GM12878 (cell line): Measurements from ENCODE around the gene PRM1. TPM values are rescaled to one million over a fixed set of nuclear protein-coding genes. Genes with fewer than 3 reads are reported as not detected.

Experiments
- ATAC-seq: fragments of 200-7000 bp; cut with Tn5 transposase; 3 replicates; pipeline ENCODE4 v1.9.1; 2020; ENCODE audit warnings: mild to moderate bottlenecking, moderate library complexity
- BruUV-seq: library from RNA; stranded (reverse); fragments of 400-500 nt; replicated peaks from 2 replicates; lab custom pipeline; 2021; lab: Mats Ljungman, UMichigan
- CTCF ChIA-PET: fragments of 300-600 bp; sonication (Branson Sonifier 250); formaldehyde crosslinking; extraction: SDS; loops from one replicate; lab custom pipeline; 2021; ENCODE audit warnings: inconsistent platforms; lab: Yijun Ruan, JAX
- POLR2A ChIA-PET: fragments of 350-600 bp; formaldehyde crosslinking; extraction: SDS; loops from one replicate; lab custom pipeline; 2021; ENCODE audit warnings: inconsistent platforms; lab: Charles Lee
- RAD21 ChIA-PET: fragments of 300-600 bp; sonication (Branson Sonifier 250); formaldehyde crosslinking; loops from one replicate; lab custom pipeline; 2023; ENCODE audit warnings: antibody characterized with exemption; ENCODE audit not compliant: unreplicated experiment; lab: Charles Lee
- SMC1A ChIA-PET: fragments of 300-600 bp; sonication (Branson Sonifier 250); formaldehyde crosslinking; loops from one replicate; lab custom pipeline; 2023; ENCODE audit not compliant: unreplicated experiment, uncharacterized antibody; lab: Charles Lee
- DNase-seq: peaks from one replicate; pipeline ENCODE4 v3.0.0-alpha.2; 2011; ENCODE audit warnings: low read depth, low spot score
- FAIRE-seq: peaks from 3 replicates; lab custom pipeline; 2011; peaks lifted over from hg19 to GRCh38; lab: Jason Lieb, UNC
- H2AFZ ChIP-seq: 2 replicates; pipeline ENCODE4 v1.6.0; 2011; ENCODE audit warnings: low read depth, low read length, control low read depth; ENCODE audit not compliant: control insufficient read depth
- H3K27ac ChIP-seq: 2 replicates; pipeline ENCODE4 v1.5.1; 2011; ENCODE audit warnings: control low read depth; ENCODE audit not compliant: control insufficient read depth, insufficient read depth
- H3K27me3 ChIP-seq, 2 experiments: replicated peaks in 1 of 2; 2 replicates each; pipeline versions ENCODE4 v1.6.0 to v1.6.1; 2011; ENCODE audit warnings: low read length in 1 of 2; ENCODE audit not compliant: control insufficient read depth in 2 of 2, insufficient read depth in 2 of 2
- H3K36me3 ChIP-seq, 2 experiments: 2 replicates each; pipeline ENCODE4 v1.5.1; 2011; ENCODE audit warnings: low read length in 1 of 2; ENCODE audit not compliant: control insufficient read depth in 2 of 2, insufficient read depth in 2 of 2
- H3K4me1 ChIP-seq: 2 replicates; pipeline ENCODE4 v1.6.1; 2011; ENCODE audit warnings: mild to moderate bottlenecking, low read length, moderate library complexity, mixed read lengths; ENCODE audit not compliant: control insufficient read depth, insufficient read depth
- H3K4me2 ChIP-seq: 2 replicates; pipeline ENCODE4 v1.6.0; 2011; ENCODE audit warnings: control low read depth; ENCODE audit not compliant: control insufficient read depth, insufficient read depth
- H3K4me3 ChIP-seq: fragments of 200-600 bp; sonication (generic); 2 replicates; pipeline ENCODE4 v1.5.1; 2016
- H3K79me2 ChIP-seq: 2 replicates; pipeline ENCODE4 v1.6.0; 2011; ENCODE audit warnings: low read length; ENCODE audit not compliant: control insufficient read depth, insufficient read depth
- H3K9ac ChIP-seq: 2 replicates; pipeline ENCODE4 v1.8.0; 2011; ENCODE audit warnings: low read length, control low read depth, mixed read lengths; ENCODE audit not compliant: control insufficient read depth, insufficient read depth
- H3K9me3 ChIP-seq: replicated peaks from 3 replicates; pipeline ENCODE4 v1.5.1; 2011; ENCODE audit warnings: mild to moderate bottlenecking, low read length; ENCODE audit not compliant: control insufficient read depth, insufficient read depth
- H4K20me1 ChIP-seq: 2 replicates; pipeline ENCODE4 v1.6.0; 2011; ENCODE audit not compliant: control insufficient read depth, insufficient read depth
- BHLHE40 ChIP-seq, 2 experiments: fragments of 450-650 bp in 1 of 2; IDR thresholded peaks; 2 replicates each; pipeline ENCODE4 v1.6.1; 2011 to 2017; ENCODE audit warnings: low read depth in 2 of 2, borderline replicate concordance in 1 of 2, improper control_type of control experiment in 1 of 2, low read length in 1 of 2, mild to moderate bottlenecking in 1 of 2
- CHD1 ChIP-seq: IDR thresholded peaks from 2 replicates; pipeline ENCODE4 v1.6.1; 2012; ENCODE audit warnings: low read depth, low read length, improper control_type of control experiment
- EGR1 ChIP-seq, 2 experiments: IDR thresholded peaks; 1 replicate in 1 of 2; 2 replicates in 1 of 2; pipeline ENCODE4 v1.6.1; 2011 to 2012; ENCODE audit warnings: low read depth in 2 of 2, low read length in 2 of 2, borderline replicate concordance in 1 of 2, mild to moderate bottlenecking in 1 of 2, moderate library complexity in 1 of 2
- FOXM1 ChIP-seq: IDR thresholded peaks from 2 replicates; pipeline ENCODE4 v1.6.1; 2012; ENCODE audit warnings: low read depth, mild to moderate bottlenecking, inconsistent platforms, low read length, moderate library complexity
- SMARCA5 ChIP-seq: fragments of 450-650 bp; IDR thresholded peaks from 2 replicates; pipeline ENCODE4 v1.6.1; 2017; ENCODE audit warnings: mild to moderate bottlenecking
- SMC3 ChIP-seq: IDR thresholded peaks from 2 replicates; pipeline ENCODE4 v1.6.1; 2011; ENCODE audit warnings: low read length, improper control_type of control experiment, borderline replicate concordance
- SPI1 ChIP-seq: IDR thresholded peaks from 2 replicates; pipeline ENCODE4 v1.6.1; 2011; ENCODE audit warnings: low read depth, mild to moderate bottlenecking, low read length, moderate library complexity, borderline replicate concordance; ENCODE audit not compliant: insufficient read depth
- YY1 ChIP-seq: IDR thresholded peaks from 2 replicates; pipeline ENCODE4 v1.6.1; 2011; ENCODE audit warnings: low read depth, mild to moderate bottlenecking, low read length
- ZNF384 ChIP-seq: IDR thresholded peaks from 2 replicates; pipeline ENCODE4 v1.6.1; 2012; ENCODE audit warnings: low read depth, mild to moderate bottlenecking, low read length, improper control_type of control experiment, borderline replicate concordance
- WGBS: methylation state at CpG from one replicate; pipeline ENCODE4 v1.1.6; 2016; ENCODE audit warnings: low lambda C conversion rate; ENCODE audit not compliant: insufficient replicate concordance, insufficient coverage; ENCODE audit errors: missing lambda C conversion rate; 5-methylcytosine and 5-hydroxymethylcytosine counted together
- in situ Hi-C: fragments of 300-500 bp; cut with MboI; formaldehyde crosslinking; loops from 9 replicates; pipeline ENCODE4 v1.14.3; 2018; ENCODE audit warnings: mixed read lengths
- intact Hi-C: fragments of 100-400 bp; cut with micrococcal nuclease; formaldehyde crosslinking; loops from one replicate; pipeline ENCODE4 v1.14.2; 2022; ENCODE audit not compliant: unreplicated experiment
- polyA plus RNA-seq, 11 experiments: library from polyadenylated mRNA; depleted of rRNA in 4 of 11; unstranded in 6 of 11; stranded (reverse) in 5 of 11; fragments of >200 nt; fragmentation: Nextera tagmentation in 4 of 11; fragmentation: Illumina TruSeq in 1 of 11; extraction: Ambion mirVana in 4 of 11; extraction: Trizol in 1 of 11; gene quantifications; 1 replicate in 1 of 11; 2 replicates in 10 of 11; pipeline versions ENCODE4 v1.2.1 to v1.2.3, GENCODE V29; 2011 to 2016; ENCODE audit warnings: inconsistent platforms in 2 of 11, missing spikeins in 2 of 11, low read depth in 1 of 11
- total RNA-seq, 4 experiments: library from RNA; depleted of rRNA in 3 of 4; stranded (reverse); fragments of >200 nt in 3 of 4; fragmentation: Illumina TruSeq in 1 of 4; extraction: Trizol in 1 of 4; gene quantifications; 2 replicates each; pipeline versions ENCODE4 v1.2.1 to v1.2.3, GENCODE V29; 2013 to 2021
- TF ChIP-seq, protein P1 (sequence below): fragments of 450-650 bp; formaldehyde crosslinking; IDR thresholded peaks from 2 replicates; pipeline ENCODE4 v1.4.0; 2020; ENCODE audit warnings: mild to moderate bottlenecking, moderate library complexity
- TF ChIP-seq, protein P2 (sequence below): fragments of 450-650 bp; IDR thresholded peaks from 2 replicates; pipeline ENCODE4 v1.6.1; 2016; ENCODE audit warnings: mild to moderate bottlenecking
- TF ChIP-seq, protein P3 (sequence below): fragments of 450-650 bp; formaldehyde crosslinking; IDR thresholded peaks from 2 replicates; pipeline ENCODE4 v1.4.0; 2022; ENCODE audit warnings: mild to moderate bottlenecking, moderate library complexity

PRM1 gene
- total and polyA plus RNA-seq, 10 of the 15 experiments (the other 5 are each of a cell fraction or from before 2014, with no cell fraction given) = 0.20 TPM; not detected in 9

DNA sequence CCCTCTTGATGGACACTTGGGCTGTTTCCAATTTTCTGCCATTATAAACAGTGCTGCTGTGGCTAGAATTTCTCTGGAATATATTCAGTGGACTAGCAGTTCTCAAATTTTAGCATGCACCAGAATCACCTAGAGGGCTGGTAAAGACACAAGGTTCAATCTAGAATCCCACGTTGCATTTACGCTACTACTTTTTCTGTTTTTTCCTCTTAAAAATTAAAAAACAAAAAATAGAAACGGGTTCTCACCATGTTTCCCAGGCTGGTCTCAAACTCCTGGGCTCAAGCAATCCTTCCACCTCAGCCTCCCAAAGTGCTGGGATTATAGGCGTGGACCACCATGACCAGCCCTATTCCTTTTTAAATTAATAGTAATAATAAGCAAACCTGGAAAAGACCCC lies 14.5 kb upstream of the PRM1 start (continued):
- TF ChIP-seq, protein P1, sequence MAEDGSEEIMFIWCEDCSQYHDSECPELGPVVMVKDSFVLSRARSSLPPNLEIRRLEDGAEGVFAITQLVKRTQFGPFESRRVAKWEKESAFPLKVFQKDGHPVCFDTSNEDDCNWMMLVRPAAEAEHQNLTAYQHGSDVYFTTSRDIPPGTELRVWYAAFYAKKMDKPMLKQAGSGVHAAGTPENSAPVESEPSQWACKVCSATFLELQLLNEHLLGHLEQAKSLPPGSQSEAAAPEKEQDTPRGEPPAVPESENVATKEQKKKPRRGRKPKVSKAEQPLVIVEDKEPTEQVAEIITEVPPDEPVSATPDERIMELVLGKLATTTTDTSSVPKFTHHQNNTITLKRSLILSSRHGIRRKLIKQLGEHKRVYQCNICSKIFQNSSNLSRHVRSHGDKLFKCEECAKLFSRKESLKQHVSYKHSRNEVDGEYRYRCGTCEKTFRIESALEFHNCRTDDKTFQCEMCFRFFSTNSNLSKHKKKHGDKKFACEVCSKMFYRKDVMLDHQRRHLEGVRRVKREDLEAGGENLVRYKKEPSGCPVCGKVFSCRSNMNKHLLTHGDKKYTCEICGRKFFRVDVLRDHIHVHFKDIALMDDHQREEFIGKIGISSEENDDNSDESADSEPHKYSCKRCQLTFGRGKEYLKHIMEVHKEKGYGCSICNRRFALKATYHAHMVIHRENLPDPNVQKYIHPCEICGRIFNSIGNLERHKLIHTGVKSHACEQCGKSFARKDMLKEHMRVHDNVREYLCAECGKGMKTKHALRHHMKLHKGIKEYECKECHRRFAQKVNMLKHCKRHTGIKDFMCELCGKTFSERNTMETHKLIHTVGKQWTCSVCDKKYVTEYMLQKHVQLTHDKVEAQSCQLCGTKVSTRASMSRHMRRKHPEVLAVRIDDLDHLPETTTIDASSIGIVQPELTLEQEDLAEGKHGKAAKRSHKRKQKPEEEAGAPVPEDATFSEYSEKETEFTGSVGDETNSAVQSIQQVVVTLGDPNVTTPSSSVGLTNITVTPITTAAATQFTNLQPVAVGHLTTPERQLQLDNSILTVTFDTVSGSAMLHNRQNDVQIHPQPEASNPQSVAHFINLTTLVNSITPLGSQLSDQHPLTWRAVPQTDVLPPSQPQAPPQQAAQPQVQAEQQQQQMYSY (CRISPR knock-in tag) = no peak
- no peak for TF ChIP-seq ZNF384

DNA sequence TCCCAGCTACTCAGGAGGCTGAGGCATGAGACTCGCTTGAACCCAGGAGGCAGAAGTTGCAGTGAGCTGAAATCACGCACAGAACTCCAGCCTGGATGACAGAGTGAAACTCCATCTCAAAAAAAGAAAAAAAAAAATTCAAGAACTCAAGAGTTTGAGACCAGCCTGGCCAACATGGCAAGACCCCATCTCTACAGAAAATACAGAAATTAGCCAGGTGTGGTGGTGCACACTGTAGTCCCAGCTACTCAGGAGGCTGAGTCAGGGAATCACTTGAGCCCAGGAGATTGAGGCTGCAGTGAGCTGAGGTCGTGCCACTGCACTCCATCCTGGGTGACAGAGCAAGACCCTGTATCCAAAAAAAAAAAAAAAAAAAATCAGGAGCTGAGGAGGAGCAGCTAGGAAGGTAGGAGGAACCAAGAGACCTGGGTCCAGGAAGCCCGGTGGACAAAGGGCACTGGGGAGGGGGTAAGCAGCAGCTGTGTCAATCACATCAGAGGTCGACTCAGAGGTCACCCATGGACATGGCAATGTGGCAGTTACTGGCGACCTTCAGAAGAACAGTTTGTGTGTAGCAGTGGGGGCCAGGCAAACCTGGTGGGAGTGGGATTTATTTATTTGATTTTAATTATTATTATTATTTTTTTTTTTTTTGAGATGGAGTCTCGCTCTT lies 11.1 kb upstream of the PRM1 start:
- Histone ChIP-seq H3K36me3 (no peaks in the 10 kb centered on the region), H3K9ac (no peak overlapping the region), H3K79me2 (no peaks in the 10 kb centered on the region), H3K27me3 (no peaks in the 10 kb centered on the region), H3K27ac (no peak overlapping the region), H3K9me3 (no peaks in the 10 kb centered on the region), H3K4me1 (peaks cover 18% of the 10 kb centered on the region), H2AFZ (no peak overlapping the region), H4K20me1 (no peaks in the 10 kb centered on the region), H3K4me3 (no peak overlapping the region), H3K4me2 (no peak overlapping the region)
- 45% methylated on average over 7 of the region's 7 CpGs for WGBS
- RAD21 ChIA-PET = interaction anchor here (1.2 to 1.6 kb wide), 2 partner anchors 29 to 36 kb away, joined by 3 to 4 read pairs; partner anchors contain the start of gene SOCS1
- CTCF ChIA-PET = no interaction called here
- intact Hi-C loops = no loop called here
- SMC1A ChIA-PET = interaction anchor here (0.7 to 1.0 kb wide), 2 partner anchors 9 to 62 kb away, joined by 3 to 4 read pairs; no protein-coding TSS in a partner anchor
- in situ Hi-C loops = no loop called here
- POLR2A ChIA-PET = interaction anchor here (0.6 to 1.6 kb wide), 2 partner anchors 34 to 62 kb away, joined by 3 to 4 read pairs; no protein-coding TSS in a partner anchor
- FAIRE-seq (no peak), ATAC-seq (no peak), DNase-seq (no peak)
- no TSS peak for BruUV-seq
- TF ChIP-seq, protein P2, sequence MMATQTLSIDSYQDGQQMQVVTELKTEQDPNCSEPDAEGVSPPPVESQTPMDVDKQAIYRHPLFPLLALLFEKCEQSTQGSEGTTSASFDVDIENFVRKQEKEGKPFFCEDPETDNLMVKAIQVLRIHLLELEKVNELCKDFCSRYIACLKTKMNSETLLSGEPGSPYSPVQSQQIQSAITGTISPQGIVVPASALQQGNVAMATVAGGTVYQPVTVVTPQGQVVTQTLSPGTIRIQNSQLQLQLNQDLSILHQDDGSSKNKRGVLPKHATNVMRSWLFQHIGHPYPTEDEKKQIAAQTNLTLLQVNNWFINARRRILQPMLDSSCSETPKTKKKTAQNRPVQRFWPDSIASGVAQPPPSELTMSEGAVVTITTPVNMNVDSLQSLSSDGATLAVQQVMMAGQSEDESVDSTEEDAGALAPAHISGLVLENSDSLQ = no peak
- TF ChIP-seq SMC3 = no peak
- no peak for TF ChIP-seq FOXM1
- no peak for TF ChIP-seq YY1
- no peak for TF ChIP-seq SPI1
- TF ChIP-seq, protein P3, sequence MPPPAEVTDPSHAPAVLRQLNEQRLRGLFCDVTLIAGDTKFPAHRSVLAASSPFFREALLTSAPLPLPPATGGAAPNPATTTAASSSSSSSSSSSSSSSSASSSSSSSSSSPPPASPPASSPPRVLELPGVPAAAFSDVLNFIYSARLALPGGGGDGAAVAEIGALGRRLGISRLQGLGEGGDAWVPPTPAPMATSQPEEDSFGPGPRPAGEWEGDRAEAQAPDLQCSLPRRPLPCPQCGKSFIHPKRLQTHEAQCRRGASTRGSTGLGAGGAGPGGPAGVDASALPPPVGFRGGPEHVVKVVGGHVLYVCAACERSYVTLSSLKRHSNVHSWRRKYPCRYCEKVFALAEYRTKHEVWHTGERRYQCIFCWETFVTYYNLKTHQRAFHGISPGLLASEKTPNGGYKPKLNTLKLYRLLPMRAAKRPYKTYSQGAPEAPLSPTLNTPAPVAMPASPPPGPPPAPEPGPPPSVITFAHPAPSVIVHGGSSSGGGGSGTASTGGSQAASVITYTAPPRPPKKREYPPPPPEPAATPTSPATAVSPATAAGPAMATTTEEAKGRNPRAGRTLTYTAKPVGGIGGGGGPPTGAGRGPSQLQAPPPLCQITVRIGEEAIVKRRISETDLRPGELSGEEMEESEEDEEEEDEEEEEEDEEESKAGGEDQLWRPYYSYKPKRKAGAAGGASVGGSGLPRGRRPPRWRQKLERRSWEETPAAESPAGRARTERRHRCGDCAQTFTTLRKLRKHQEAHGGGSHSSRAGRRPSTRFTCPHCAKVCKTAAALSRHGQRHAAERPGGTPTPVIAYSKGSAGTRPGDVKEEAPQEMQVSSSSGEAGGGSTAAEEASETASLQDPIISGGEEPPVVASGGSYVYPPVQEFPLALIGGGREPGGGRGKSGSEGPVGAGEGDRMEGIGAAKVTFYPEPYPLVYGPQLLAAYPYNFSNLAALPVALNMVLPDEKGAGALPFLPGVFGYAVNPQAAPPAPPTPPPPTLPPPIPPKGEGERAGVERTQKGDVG (CRISPR knock-in tag) = no peak
- TF ChIP-seq SMARCA5 = no peak
- TF ChIP-seq CHD1 = no peak
- no peak for TF ChIP-seq EGR1 (IDR thresholded peaks at IDR 0.05; ENCODE audit: borderline replicate concordance in 1 of 2, low read depth in 2 of 2, low read length in 2 of 2)
- TF ChIP-seq BHLHE40 (IDR thresholded peaks at IDR 0.05; ENCODE audit: borderline replicate concordance in 1 of 2, low read depth in 2 of 2, low read length in 1 of 2) = no peak
